HG02623 (cell line): ENCODE results near the gene BIRC5.

Experiments
- ATAC-seq: cut with Tn5 transposase; IDR thresholded peaks from one replicate; pipeline ENCODE4 v1.9.1; 2021; ENCODE audit warnings: moderate library complexity; ENCODE audit not compliant: unreplicated experiment

The BIRC5 gene

DNA sequence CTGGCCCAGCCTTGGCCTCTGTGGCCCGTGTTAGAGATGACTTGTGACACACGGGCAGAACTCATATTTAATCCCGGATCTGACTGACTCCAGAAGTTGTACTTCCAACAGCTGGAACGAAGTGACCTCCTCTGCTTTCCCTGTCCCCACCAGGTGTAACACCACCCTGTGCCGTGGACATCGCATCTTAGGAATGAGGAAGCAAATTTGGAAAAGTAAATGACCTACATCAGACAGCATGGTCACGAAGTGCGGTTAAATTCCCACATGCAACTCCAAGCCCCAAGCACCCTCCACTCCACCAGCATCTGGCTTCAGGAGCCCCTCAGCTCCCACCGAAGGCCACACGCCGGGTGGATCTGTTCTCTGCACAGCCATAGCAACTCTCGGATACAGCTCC, 30.1 kb upstream of the BIRC5 start:
- ATAC-seq = no peak

- ATAC-seq = no peak
Observed at GRCh38 chr17:78184351-78184750, 29.7 kb upstream of the BIRC5 start.

DNA sequence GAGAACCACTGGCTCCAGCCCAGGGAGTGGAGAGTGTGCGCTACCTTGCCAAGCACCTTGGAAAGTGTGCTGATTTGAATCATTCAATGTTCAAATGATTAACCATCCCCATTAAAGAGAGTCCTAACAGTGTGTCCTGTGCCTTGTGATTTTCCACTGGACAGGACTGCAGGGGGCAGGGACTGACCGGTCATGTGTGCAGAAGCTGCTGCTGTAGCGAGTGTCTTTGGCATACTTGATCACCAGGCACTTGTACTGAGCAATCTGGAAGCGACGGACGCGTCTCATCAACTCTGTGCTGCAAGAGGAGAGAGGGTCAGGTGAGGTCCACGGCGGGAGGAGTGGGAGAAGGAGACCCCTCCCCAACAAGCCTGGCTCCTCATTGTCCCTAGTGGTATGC, 29.2 kb upstream of the BIRC5 start:
- ATAC-seq = no peak

DNA sequence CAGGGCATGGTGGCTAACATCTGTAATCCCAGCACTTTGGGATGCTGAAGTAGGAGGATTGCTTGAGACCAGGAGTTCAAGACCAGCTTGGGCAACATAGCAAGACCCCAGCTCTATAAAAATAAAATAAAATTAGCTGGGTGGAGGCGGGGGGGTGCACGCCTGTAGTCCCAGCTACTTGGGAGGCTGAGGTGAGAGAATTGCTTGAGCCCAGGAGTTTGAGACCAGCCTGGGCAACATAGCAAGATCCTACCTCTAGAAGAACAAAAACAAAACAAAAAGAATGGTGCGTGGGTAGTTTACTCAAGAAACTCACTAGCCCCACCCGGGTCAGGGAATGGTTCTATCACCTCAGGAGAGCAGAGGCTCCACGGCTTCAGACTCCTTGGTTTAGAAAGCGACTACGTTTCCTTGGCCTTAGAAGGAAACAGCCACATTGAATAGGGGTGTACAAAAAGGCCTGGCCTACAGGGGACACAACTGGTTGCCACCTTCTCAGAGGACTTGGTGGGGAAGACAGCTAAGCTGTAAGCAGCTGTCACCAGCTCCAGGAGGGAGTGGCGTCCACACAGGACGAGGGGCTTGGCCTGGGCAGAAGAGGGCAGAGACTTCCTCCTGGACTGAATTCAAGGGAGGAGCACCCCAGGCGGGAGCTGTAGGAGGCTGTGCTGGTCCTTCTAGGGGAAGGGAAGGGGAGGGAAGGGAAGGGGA, 27.9 kb upstream of the BIRC5 start:
- ATAC-seq = no peak

DNA sequence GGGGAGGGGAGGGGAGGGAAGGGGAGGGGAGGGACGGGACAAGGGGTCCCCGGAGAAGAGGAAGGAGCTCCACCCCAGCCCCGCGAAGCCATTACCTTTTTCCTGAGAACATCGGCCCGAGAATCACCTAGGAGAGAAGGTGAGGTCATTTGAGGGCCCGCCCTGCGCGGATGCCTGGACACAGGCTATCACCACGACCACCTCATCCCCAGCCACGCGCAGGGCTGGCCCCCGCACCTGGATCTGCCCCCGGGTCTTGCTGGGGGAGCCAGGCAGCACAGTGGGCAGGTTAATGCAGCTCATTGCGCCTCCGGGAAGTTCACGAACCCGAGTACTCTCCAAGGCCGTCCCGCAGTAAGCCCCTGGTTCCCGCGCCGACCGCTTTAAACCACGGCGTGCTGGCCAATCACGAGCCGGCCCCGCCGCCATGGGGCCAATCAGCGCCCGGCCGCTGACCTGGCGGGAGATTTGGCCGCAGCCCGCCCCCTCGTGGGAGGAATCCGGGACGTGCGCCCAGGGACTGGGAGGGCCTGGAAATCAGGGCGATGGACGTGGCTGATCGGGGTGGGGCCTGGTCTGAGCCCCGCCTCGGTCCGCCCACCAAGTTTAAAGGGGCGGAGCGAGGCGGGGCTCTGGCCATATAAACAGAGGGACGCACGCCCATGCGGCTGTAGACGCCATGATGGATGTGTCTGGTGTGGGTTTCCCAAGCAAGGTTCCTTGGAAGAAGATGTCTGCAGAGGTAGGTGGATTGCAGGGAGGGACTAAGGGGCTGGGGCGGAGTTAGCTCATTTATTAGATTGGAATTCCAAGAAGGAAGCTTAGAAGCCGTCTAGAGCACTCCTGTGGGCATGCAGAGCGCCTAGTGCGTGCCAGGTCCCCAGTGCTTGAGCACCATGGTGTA, 27.1 kb upstream of the BIRC5 start, which contains the start of the genes AFMID and TK1:
Gene AFMID (plus strand): TSS at position 671 of the 904 bp plus-strand sequence. CDS start 9 bp downstream, at position 680.
Gene TK1 (minus strand): TSS at position 361 of the 904 bp plus-strand sequence. CDS start 58 bp downstream, at position 303.
- peak; percentile 85 for ATAC-seq

DNA sequence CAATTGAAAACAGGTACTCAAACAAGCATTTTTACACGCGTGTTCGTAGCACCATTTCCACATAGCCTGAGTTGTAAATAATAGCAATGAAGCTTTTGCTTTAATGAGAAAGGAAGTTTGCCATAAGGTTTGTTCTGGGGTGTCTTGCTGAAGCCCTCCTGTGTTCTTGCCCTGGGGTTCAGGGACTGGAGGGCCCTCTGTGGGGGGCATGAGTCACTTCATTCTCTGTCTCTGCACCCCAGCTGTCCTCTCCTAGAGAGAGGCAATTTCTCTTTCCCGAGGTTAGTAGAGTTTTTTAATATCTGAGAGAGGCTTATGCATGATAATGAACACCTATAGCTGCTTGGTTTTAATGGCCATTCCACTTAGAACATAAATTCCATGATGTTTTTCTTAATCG, 17.3 kb upstream of the BIRC5 start:
- no peak for ATAC-seq

- no peak for ATAC-seq
Observed at GRCh38 chr17:78197147-78197832, 16.8 kb upstream of the BIRC5 start.

- ATAC-seq = no peak
Observed at GRCh38 chr17:78200451-78200850, 13.6 kb upstream of the BIRC5 start.

- no peak for ATAC-seq
Observed at GRCh38 chr17:78202666-78203065, 11.4 kb upstream of the BIRC5 start.

- ATAC-seq = no peak
Observed at GRCh38 chr17:78204387-78205123, 9.5 kb upstream of the BIRC5 start.

DNA sequence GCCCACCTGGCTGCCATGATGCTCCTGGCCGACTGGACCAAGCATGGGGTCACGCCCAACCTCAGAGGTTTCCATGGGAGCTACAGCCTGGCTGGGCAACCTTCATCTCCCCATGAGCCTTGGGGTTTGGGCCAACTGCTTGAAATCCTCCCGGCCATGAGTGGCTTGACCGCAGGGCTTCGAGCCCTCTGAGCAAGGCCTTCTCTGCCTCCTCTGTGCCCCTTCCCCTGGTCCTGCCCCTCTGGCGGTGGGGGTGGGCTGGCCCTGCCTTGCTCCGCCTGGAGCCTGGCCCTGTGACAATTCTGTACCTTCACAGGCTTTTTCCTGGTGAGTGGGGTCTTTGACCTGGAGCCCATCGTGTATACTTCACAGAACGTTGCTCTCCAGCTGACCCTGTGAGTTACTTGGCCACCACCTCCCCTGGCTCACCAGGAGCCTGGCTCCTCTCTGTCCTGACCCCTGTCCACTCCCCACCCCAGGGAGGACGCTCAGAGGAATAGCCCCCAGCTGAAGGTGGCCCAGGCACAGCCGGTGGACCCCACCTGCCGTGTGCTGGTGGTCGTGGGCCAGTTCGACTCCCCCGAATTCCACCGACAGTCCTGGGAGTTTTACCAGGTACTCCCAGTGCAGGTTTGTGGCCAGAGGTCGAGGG, 8.8 kb upstream of the BIRC5 start:
- no peak for ATAC-seq

DNA sequence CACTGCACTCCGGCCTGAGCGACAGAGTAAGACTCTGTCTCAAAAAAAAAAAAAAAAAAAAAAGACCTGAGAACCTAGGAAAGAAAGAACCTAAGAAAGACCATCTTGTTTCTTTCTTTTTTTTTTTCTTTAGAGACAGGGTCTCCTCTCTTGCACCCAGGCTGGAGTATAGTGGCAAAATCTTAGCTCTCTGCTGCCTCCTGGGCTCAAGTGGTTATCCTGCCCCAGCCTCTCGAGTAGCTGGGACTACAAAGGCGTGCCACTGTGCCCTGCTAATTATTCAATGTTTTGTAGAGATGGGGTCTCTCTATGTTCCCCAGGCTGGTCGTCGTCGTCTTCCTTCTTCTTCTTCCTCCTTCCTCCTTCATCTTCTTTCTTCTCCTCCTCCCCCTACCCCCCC, 7.8 kb upstream of the BIRC5 start:
- ATAC-seq = no peak

DNA sequence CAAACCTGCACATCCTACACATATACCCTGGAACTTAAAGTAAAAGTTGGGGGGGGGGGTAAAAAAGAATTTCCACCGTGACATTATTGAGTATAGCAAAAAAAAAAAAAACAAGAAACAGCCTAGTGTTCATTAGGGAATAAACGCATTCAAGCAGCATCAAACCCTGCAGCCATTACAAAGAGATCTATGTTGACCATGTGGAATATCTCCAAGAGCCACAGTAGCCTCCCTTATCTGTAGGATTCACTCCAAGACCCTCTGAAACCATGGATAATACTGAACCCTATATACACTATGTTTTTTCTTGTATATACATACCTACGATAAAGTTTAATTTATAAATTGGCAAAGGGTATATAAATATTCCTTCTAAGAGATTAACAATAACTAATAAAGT, 5.6 kb upstream of the BIRC5 start:
- ATAC-seq = no peak

GRCh38 chr17:78210111-78210510, 3.9 kb upstream of the BIRC5 start:
- no peak for ATAC-seq

GRCh38 chr17:78211032-78211431, 3.0 kb upstream of the BIRC5 start:
- ATAC-seq = no peak

DNA sequence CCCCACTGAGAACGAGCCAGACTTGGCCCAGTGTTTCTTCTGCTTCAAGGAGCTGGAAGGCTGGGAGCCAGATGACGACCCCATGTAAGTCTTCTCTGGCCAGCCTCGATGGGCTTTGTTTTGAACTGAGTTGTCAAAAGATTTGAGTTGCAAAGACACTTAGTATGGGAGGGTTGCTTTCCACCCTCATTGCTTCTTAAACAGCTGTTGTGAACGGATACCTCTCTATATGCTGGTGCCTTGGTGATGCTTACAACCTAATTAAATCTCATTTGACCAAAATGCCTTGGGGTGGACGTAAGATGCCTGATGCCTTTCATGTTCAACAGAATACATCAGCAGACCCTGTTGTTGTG, 631 bp downstream of the BIRC5 start:
- no peak for ATAC-seq

DNA sequence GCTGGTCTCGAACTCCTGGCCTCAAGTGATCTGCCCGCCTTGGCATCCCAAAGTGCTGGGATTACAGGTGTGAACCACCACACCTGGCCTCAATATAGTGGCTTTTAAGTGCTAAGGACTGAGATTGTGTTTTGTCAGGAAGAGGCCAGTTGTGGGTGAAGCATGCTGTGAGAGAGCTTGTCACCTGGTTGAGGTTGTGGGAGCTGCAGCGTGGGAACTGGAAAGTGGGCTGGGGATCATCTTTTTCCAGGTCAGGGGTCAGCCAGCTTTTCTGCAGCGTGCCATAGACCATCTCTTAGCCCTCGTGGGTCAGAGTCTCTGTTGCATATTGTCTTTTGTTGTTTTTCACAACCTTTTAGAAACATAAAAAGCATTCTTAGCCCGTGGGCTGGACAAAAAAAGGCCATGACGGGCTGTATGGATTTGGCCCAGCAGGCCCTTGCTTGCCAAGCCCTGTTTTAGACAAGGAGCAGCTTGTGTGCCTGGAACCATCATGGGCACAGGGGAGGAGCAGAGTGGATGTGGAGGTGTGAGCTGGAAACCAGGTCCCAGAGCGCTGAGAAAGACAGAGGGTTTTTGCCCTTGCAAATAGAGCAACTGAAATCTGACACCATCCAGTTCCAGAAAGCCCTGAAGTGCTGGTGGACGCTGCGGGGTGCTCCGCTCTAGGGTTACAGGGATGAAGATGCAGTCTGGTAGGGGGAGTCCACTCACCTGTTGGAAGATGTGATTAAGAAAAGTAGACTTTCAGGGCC, 5.5 kb downstream of the BIRC5 start:
- no peak for ATAC-seq

GRCh38 chr17:78223061-78223460, 9.0 kb downstream of the BIRC5 start:
- ATAC-seq = no peak

GRCh38 chr17:78223765-78224164, 9.7 kb downstream of the BIRC5 start:
- ATAC-seq = no peak
